Measurements from ENCODE around the gene PCDHB7. TPM values are rescaled to one million over a fixed set of nuclear protein-coding genes. Genes with fewer than 3 reads are reported as not detected.
"Not testable (repeated sequence)": the region's sequence is repeated elsewhere in the genome, so short reads cannot be mapped to it uniquely, and the experiment has no call there.

Gene PCDHB7
- total RNA-seq, 1 donor from 2014 or later: not detected

GRCh38 chr5:141214583-141214982 lies 42.1 kb downstream of the PCDHB7 start:
- not testable (repeated sequence) for H3K27ac Mint-ChIP-seq; H3K4me1 Mint-ChIP-seq (ENCODE audit: low read depth); H3K27me3 Mint-ChIP-seq (ENCODE audit: insufficient read depth); DNase-seq (ENCODE audit: low spot score); H3K36me3 Mint-ChIP-seq (ENCODE audit: low read depth); H3K4me3 Mint-ChIP-seq
- peaks cover 35% of the 10 kb centered on the region for H3K9me3 Mint-ChIP-seq
- intact Hi-C loops (cut with micrococcal nuclease): loop anchor here (2.0 kb wide), 1 partner anchor 36 kb away; no protein-coding TSS in a partner anchor

GRCh38 chr5:141215504-141215903 lies 43.1 kb downstream of the PCDHB7 start:
- not testable (repeated sequence) for H3K27ac Mint-ChIP-seq; DNase-seq (ENCODE audit: low spot score); H3K27me3 Mint-ChIP-seq (ENCODE audit: insufficient read depth); H3K4me1 Mint-ChIP-seq (ENCODE audit: low read depth); H3K4me3 Mint-ChIP-seq; H3K36me3 Mint-ChIP-seq (ENCODE audit: low read depth)
- intact Hi-C loops (cut with micrococcal nuclease): loop anchor here (2.0 kb wide), 1 partner anchor 37 kb away; no protein-coding TSS in a partner anchor
- peaks cover 34% of the 10 kb centered on the region for H3K9me3 Mint-ChIP-seq

- H3K27ac Mint-ChIP-seq; H3K4me3 Mint-ChIP-seq; H3K4me1 Mint-ChIP-seq (ENCODE audit: low read depth); H3K36me3 Mint-ChIP-seq (ENCODE audit: low read depth); intact Hi-C loops (cut with micrococcal nuclease); H3K27me3 Mint-ChIP-seq (ENCODE audit: insufficient read depth); DNase-seq (ENCODE audit: low spot score): not testable (repeated sequence)
- peaks cover 31% of the 10 kb centered on the region for H3K9me3 Mint-ChIP-seq
Measured at GRCh38 chr5:141216035-141216434, 43.6 kb downstream of the PCDHB7 start.

GRCh38 chr5:141223112-141223783 lies 50.8 kb downstream of the PCDHB7 start, which contains the start of gene PCDHB14:
Gene PCDHB14, plus strand, starts transcription at chr5:141223343. Its CDS starts 163 bp downstream, at chr5:141223506.
- Mint-ChIP-seq H3K4me1 (ENCODE audit: low read depth) (no peaks in the 10 kb centered on the region), H3K4me3 (no peak within 1 kb of the TSS), H3K27ac (no peak within 1 kb of the TSS), H3K27me3 (ENCODE audit: insufficient read depth) (no peaks in the 10 kb centered on the region), H3K36me3 (ENCODE audit: low read depth) (no peaks in the 10 kb centered on the region), H3K9me3 (peaks cover 17% of the 10 kb centered on the region)
- intact Hi-C loops (cut with micrococcal nuclease): no loop called here
- no peak for DNase-seq (ENCODE audit: low spot score)

- intact Hi-C loops (cut with micrococcal nuclease); H3K27ac Mint-ChIP-seq; H3K27me3 Mint-ChIP-seq (ENCODE audit: insufficient read depth); DNase-seq (ENCODE audit: low spot score); H3K4me3 Mint-ChIP-seq; H3K4me1 Mint-ChIP-seq (ENCODE audit: low read depth); H3K36me3 Mint-ChIP-seq (ENCODE audit: low read depth): not testable (repeated sequence)
- H3K9me3 Mint-ChIP-seq: peaks cover 14% of the 10 kb centered on the region
Measured at GRCh38 chr5:141224844-141225243, 52.4 kb downstream of the PCDHB7 start.

GRCh38 chr5:141225421-141225820 lies 53.0 kb downstream of the PCDHB7 start:
- intact Hi-C loops (cut with micrococcal nuclease); H3K4me1 Mint-ChIP-seq (ENCODE audit: low read depth); H3K36me3 Mint-ChIP-seq (ENCODE audit: low read depth); H3K27me3 Mint-ChIP-seq (ENCODE audit: insufficient read depth); DNase-seq (ENCODE audit: low spot score); H3K27ac Mint-ChIP-seq; H3K4me3 Mint-ChIP-seq: not testable (repeated sequence)
- H3K9me3 Mint-ChIP-seq: peaks cover 11% of the 10 kb centered on the region

Other genes starting within 250 kb of the PCDHB7 start
- not detected in 2 replicates for gene PCDHAC1, start 246.3 kb upstream of the PCDHB7 start, total RNA-seq
- gene PCDHAC2, start 206.2 kb upstream of the PCDHB7 start, total RNA-seq: not detected in 2 replicates
- gene PCDHB1, start 121.3 kb upstream of the PCDHB7 start, total RNA-seq: not detected in 2 replicates
- not detected in 2 replicates for gene PCDHB2, start 78.0 kb upstream of the PCDHB7 start, total RNA-seq
- not detected in 2 replicates for gene PCDHB3, start 72.2 kb upstream of the PCDHB7 start, total RNA-seq
- not detected in 2 replicates for gene PCDHB4, start 50.8 kb upstream of the PCDHB7 start, total RNA-seq
- gene PCDHB5, start 37.4 kb upstream of the PCDHB7 start, total RNA-seq: not detected in 2 replicates
- gene PCDHB6, start 22.6 kb upstream of the PCDHB7 start, total RNA-seq: not detected in 2 replicates
- gene PCDHB8, start 5.1 kb downstream of the PCDHB7 start, total RNA-seq: not detected in 2 replicates
- gene PCDHB16, start 9.7 kb downstream of the PCDHB7 start, total RNA-seq: not detected in 2 replicates
- not detected in 2 replicates for gene PCDHB9, start 14.5 kb downstream of the PCDHB7 start, total RNA-seq
- gene PCDHB10, start 19.7 kb downstream of the PCDHB7 start, total RNA-seq: not detected in 2 replicates
- gene PCDHB11, start 27.0 kb downstream of the PCDHB7 start, total RNA-seq: not detected in 2 replicates
- gene PCDHB12, start 36.1 kb downstream of the PCDHB7 start, total RNA-seq: not detected in 2 replicates
- gene PCDHB13, start 41.3 kb downstream of the PCDHB7 start, total RNA-seq: not detected in 2 replicates
- not detected in 2 replicates for gene PCDHB14, start 50.7 kb downstream of the PCDHB7 start, total RNA-seq
- not detected in 2 replicates for gene PCDHB15, start 72.8 kb downstream of the PCDHB7 start, total RNA-seq
- gene SLC25A2, start 131.4 kb downstream of the PCDHB7 start, total RNA-seq: 0.20 and 0.57 TPM in 2 replicates
- 71.6 and 73.7 TPM in 2 replicates for gene TAF7, start 148.1 kb downstream of the PCDHB7 start, total RNA-seq
- 0.10 TPM in 2 replicates for gene PCDHGA1, start 157.9 kb downstream of the PCDHB7 start, total RNA-seq
- 0.08 and 0.17 TPM in 2 replicates for gene PCDHGA2, start 166.1 kb downstream of the PCDHB7 start, total RNA-seq
- gene PCDHGA3, start 171.2 kb downstream of the PCDHB7 start, total RNA-seq: 0.10 TPM in 1 of 2 replicates, not detected in the other
- gene PCDHGB1, start 177.5 kb downstream of the PCDHB7 start, total RNA-seq: 0.18 and 0.32 TPM in 2 replicates
- gene PCDHGA4, start 182.4 kb downstream of the PCDHB7 start, total RNA-seq: 0.21 and 0.44 TPM in 2 replicates
- 0.47 and 0.93 TPM in 2 replicates for gene PCDHGB2, start 187.3 kb downstream of the PCDHB7 start, total RNA-seq
- 0.24 and 0.31 TPM in 2 replicates for gene PCDHGA5, start 191.5 kb downstream of the PCDHB7 start, total RNA-seq
- gene PCDHGB3, start 197.6 kb downstream of the PCDHB7 start, total RNA-seq: 0.47 and 0.66 TPM in 2 replicates
- gene PCDHGA6, start 201.2 kb downstream of the PCDHB7 start, total RNA-seq: 0.16 and 0.42 TPM in 2 replicates
- 0.16 and 0.22 TPM in 2 replicates for gene PCDHGA7, start 210.1 kb downstream of the PCDHB7 start, total RNA-seq
- gene PCDHGB4, start 215.1 kb downstream of the PCDHB7 start, total RNA-seq: 0.18 and 0.27 TPM in 2 replicates
- gene PCDHGA8, start 220.0 kb downstream of the PCDHB7 start, total RNA-seq: 0.03 TPM in 1 of 2 replicates, not detected in the other
- gene PCDHGB5, start 225.3 kb downstream of the PCDHB7 start, total RNA-seq: 0.56 and 0.83 TPM in 2 replicates
- 0.21 and 0.39 TPM in 2 replicates for gene PCDHGA9, start 230.1 kb downstream of the PCDHB7 start, total RNA-seq
- 0.12 and 0.18 TPM in 2 replicates for gene PCDHGB6, start 235.4 kb downstream of the PCDHB7 start, total RNA-seq
- gene PCDHGA10, start 240.3 kb downstream of the PCDHB7 start, total RNA-seq: 0.10 and 0.13 TPM in 2 replicates
- gene PCDHGB7, start 245.0 kb downstream of the PCDHB7 start, total RNA-seq: 0.13 TPM in 1 of 2 replicates, not detected in the other
- gene PCDHGA11, start 248.4 kb downstream of the PCDHB7 start, total RNA-seq: 0.16 and 0.24 TPM in 2 replicates

Data from activated T-helper 1 cell treated with anti-CD3 and anti-CD28 coated beads, Interleukin-12 subunit alpha, Interleukin-12 subunit beta, Interleukin-2, Interleukin-4 antibody, amounts not matched to agents 30 ng/mL and 10 ng/mL and 1 ng/mL, durations not matched to agents 14 hours and 24 hours and 36 hours (primary cell).